Mesothelial cell of epicardium (in vitro differentiated cells): ENCODE measurements around the gene SLC9A9. TPM values are rescaled to one million over a fixed set of nuclear protein-coding genes. Genes with fewer than 3 reads are reported as not detected.

ENCODE experiments used
- DNase-seq, 2 experiments: peaks; one replicate each; pipeline ENCODE4 v3.0.0; 2021; ENCODE audit warnings: low spot score in 2 of 2; ENCODE audit not compliant: unreplicated experiment in 2 of 2
- H3K27ac Mint-ChIP-seq: 2 replicates; pipeline ENCODE4 v1.8.0; 2021; ENCODE audit warnings: mixed read lengths
- H3K27me3 Mint-ChIP-seq: 2 replicates; pipeline ENCODE4 v1.8.0; 2021; ENCODE audit warnings: low read depth, mixed read lengths
- H3K36me3 Mint-ChIP-seq: 2 replicates; pipeline ENCODE4 v1.8.0; 2021; ENCODE audit warnings: mixed read lengths
- H3K4me1 Mint-ChIP-seq: 2 replicates; pipeline ENCODE4 v1.8.0; 2021; ENCODE audit warnings: mixed read lengths
- H3K4me3 Mint-ChIP-seq: 2 replicates; pipeline ENCODE4 v1.8.0; 2021; ENCODE audit warnings: mild to moderate bottlenecking, moderate library complexity, mixed read lengths
- H3K9me3 Mint-ChIP-seq: 2 replicates; pipeline ENCODE4 v1.8.0; 2021; ENCODE audit warnings: mixed read lengths
- total RNA-seq: library from RNA; stranded (reverse); gene quantifications from 3 replicates; pipeline ENCODE4 v1.2.1, GENCODE V29; 2021
- TF ChIP-seq, protein P1 (sequence below): fragments of 200-600 bp; sonication (generic); IDR thresholded peaks from one replicate; pipeline ENCODE4 v1.5.0; 2021; ENCODE audit warnings: antibody characterized with exemption; ENCODE audit not compliant: unreplicated experiment

Gene SLC9A9
- total RNA-seq, 1 donor from 2014 or later, result 2.7 TPM

DNA sequence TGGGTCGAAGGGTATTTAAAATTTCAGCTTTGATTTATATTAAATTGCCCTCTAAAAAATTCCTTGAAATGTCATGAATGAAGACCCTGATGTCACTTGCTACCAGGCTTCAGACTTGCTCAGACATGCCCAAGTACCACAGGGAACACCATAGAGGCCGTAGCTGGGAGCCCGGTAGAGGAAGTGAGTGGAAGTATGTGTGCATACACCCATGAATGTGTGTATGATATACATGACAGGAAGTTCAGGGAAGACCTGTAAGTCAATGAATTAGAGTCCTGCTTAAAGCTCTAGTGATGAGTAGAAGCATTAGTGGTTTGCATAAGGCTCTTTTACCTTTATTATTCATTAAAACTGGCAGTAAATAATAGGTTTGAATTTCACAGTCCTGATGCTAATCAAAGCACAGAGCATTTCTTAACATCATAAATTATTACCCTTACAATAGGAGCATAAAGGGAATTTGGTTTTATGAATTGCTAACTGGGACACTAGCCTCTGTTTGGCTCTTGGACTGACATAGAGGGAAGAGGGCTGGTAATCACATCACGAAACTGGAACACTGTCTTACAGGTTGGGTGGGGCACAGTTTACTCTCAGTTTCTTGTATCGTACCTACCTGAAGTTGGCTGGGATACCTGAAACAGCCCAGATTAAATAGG, 584.3 kb downstream of the SLC9A9 start:
- Mint-ChIP-seq H3K36me3 (no peaks in the 10 kb centered on the region), H3K9me3 (no peaks in the 10 kb centered on the region), H3K4me3 (no peak overlapping the region), H3K4me1 (no peaks in the 10 kb centered on the region), H3K27me3 (no peaks in the 10 kb centered on the region), H3K27ac (no peak overlapping the region)
- no peak for DNase-seq
- TF ChIP-seq, protein P1, sequence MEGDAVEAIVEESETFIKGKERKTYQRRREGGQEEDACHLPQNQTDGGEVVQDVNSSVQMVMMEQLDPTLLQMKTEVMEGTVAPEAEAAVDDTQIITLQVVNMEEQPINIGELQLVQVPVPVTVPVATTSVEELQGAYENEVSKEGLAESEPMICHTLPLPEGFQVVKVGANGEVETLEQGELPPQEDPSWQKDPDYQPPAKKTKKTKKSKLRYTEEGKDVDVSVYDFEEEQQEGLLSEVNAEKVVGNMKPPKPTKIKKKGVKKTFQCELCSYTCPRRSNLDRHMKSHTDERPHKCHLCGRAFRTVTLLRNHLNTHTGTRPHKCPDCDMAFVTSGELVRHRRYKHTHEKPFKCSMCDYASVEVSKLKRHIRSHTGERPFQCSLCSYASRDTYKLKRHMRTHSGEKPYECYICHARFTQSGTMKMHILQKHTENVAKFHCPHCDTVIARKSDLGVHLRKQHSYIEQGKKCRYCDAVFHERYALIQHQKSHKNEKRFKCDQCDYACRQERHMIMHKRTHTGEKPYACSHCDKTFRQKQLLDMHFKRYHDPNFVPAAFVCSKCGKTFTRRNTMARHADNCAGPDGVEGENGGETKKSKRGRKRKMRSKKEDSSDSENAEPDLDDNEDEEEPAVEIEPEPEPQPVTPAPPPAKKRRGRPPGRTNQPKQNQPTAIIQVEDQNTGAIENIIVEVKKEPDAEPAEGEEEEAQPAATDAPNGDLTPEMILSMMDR, result no peak

DNA sequence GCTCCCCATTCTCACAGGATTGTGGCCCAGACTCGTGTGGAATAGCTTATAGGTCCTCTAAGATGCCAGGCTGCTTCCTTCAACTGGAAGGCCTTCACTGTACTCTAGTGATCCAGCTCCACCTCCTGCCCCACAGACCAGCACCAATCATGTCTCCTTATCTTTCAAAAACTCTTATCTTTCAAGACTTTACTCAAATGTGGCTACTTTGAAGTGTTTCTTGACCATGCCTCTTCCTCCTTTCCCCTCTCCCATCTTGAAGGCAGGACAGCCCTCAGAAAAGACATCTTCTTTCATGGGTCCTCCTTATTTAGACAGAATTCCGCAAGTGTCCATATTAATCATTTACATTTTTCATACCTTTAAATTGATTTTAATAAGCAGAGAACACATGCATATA, 586.4 kb downstream of the SLC9A9 start:
- Mint-ChIP-seq H3K27ac (no peak overlapping the region), H3K27me3 (no peaks in the 10 kb centered on the region), H3K4me3 (no peak overlapping the region), H3K4me1 (no peaks in the 10 kb centered on the region), H3K9me3 (no peaks in the 10 kb centered on the region), H3K36me3 (no peaks in the 10 kb centered on the region)
- DNase-seq, result no peak
- TF ChIP-seq, protein P1, result no peak

DNA sequence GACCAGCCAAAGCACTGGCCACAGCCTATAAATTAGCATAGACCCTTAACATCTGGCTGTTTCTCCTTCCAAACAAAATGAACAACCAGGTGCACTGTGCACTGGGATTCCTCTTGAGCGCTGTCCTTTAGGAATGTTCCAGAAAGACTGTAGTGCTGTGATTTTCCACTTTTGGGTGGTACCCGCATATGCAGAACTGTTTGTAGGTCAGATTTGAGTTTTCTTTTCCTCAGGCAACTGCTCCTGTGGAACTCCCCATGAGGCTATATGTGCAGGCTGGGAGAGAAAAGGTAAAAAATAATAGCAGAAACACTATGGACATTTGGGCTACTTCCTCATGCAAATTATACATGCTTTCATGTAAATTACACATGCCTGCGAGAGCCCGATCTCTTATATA, 589.6 kb downstream of the SLC9A9 start:
- TF ChIP-seq, protein P1, result no peak

DNA sequence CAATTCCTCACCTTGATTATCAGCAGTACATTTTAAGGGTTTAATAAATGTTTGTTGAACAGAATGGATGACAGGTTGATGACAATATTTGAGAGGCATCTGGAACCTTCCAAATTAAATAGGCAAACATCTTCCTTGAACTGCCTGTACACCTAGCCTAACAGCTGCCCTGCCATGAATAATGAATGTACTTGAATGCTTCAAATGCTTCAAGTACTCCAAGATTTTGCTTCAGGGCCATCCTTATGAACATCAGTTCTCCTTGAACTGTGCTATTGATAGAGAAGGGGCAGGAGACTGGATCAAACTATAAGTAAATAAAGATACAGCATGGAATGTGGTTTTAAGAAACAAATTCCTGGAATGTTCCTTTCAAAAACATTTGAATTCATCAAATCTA, 591.9 kb downstream of the SLC9A9 start:
- H3K9me3 Mint-ChIP-seq, result peaks cover 8% of the 10 kb centered on the region
- TF ChIP-seq, protein P1, result no peak
- no peak overlapping the region for H3K27ac Mint-ChIP-seq
- no peaks in the 10 kb centered on the region for H3K27me3 Mint-ChIP-seq
- no peaks in the 10 kb centered on the region for H3K36me3 Mint-ChIP-seq
- no peak for DNase-seq
- peaks cover 4% of the 10 kb centered on the region for H3K4me1 Mint-ChIP-seq
- H3K4me3 Mint-ChIP-seq, result no peak overlapping the region

More for the DNA sequence above, 589.6 kb downstream of the SLC9A9 start:
- no peaks in the 10 kb centered on the region for H3K36me3 Mint-ChIP-seq
- no peak overlapping the region for H3K27ac Mint-ChIP-seq
- no peak overlapping the region for H3K4me3 Mint-ChIP-seq
- peaks cover 8% of the 10 kb centered on the region for H3K9me3 Mint-ChIP-seq
- H3K27me3 Mint-ChIP-seq, result no peaks in the 10 kb centered on the region
- no peak for DNase-seq
- H3K4me1 Mint-ChIP-seq, result peaks cover 4% of the 10 kb centered on the region

DNA sequence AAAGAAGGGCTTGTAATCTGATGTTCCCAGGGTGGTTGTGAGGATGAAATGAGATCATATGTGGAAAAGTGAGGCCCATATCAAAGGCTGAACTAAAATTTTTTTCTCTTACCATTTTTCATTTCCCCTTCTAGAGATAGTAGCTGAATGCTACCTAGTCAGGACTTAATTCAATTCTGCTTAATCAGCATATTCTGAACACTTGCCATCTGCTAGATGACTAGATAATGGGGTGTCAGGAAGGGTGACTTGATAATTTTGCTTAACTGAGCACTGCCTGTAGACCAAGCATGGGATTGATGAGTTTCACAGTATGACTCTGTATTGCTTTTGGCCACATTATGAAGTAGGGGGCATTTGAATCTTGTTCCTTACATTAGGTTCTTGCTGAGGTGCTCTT, 592.5 kb downstream of the SLC9A9 start:
- Mint-ChIP-seq H3K27ac (no peak overlapping the region), H3K9me3 (peaks cover 12% of the 10 kb centered on the region), H3K36me3 (no peaks in the 10 kb centered on the region), H3K4me3 (no peak overlapping the region), H3K27me3 (no peaks in the 10 kb centered on the region), H3K4me1 (peaks cover 4% of the 10 kb centered on the region)
- DNase-seq, result no peak
- TF ChIP-seq, protein P1, result no peak
